PC-9 (cell line): ENCODE results near the gene IQSEC1.

Experiments
- CTCF ChIP-seq: fragments of 200-600 bp; sonication (generic); conservative IDR thresholded peaks from 2 replicates; pipeline ENCODE4 v1.6.1; 2017; ENCODE audit warnings: mixed run types, antibody characterized with exemption, mild to moderate bottlenecking, moderate library complexity
- EZH2 ChIP-seq: fragments of 200-600 bp; sonication (generic); IDR thresholded peaks from 2 replicates; pipeline ENCODE4 v1.8.0; 2017; ENCODE audit warnings: antibody characterized with exemption, low read depth

GRCh38 chr3:12910356-12911099, 162.7 kb downstream of the IQSEC1 start:
- no peak for TF ChIP-seq EZH2
- no peak for TF ChIP-seq CTCF
